GM23338 (cell line): ENCODE results near the gene R3HDM2. TPM values are rescaled to one million over a fixed set of nuclear protein-coding genes. Genes with fewer than 3 reads are reported as not detected.
A peak's percentile ranks its signal among the peaks of the same experiment; 100 is the strongest.

Experiments
- ATAC-seq: fragments of 200-7000 bp; cut with Tn5 transposase; 3 replicates; pipeline ENCODE4 v1.9.1; 2020
- DNase-seq: peaks from one replicate; pipeline ENCODE4 v3.0.0-alpha.2; 2015; ENCODE audit warnings: low spot score
- H2AFZ ChIP-seq: fragments of 200-600 bp; sonication (generic); 2 replicates; pipeline ENCODE4 v1.8.0; 2016; ENCODE audit warnings: antibody characterized with exemption, mild to moderate bottlenecking, moderate library complexity
- H3F3A ChIP-seq: fragments of 200-600 bp; sonication (generic); replicated peaks from 2 replicates; pipeline ENCODE4 v1.8.0; 2017; ENCODE audit warnings: antibody characterized with exemption, mixed run types, low read depth
- H3K27ac ChIP-seq: fragments of 200-600 bp; sonication (generic); 2 replicates; pipeline ENCODE4 v1.6.1; 2016; ENCODE audit warnings: low read depth
- H3K27me3 ChIP-seq: fragments of 200-600 bp; sonication (generic); 2 replicates; pipeline ENCODE4 v1.8.0; 2016; ENCODE audit warnings: mild to moderate bottlenecking, mixed run types, moderate library complexity; ENCODE audit not compliant: insufficient read depth
- H3K36me3 ChIP-seq: fragments of 200-600 bp; sonication (generic); 2 replicates; pipeline ENCODE4 v1.8.0; 2016; ENCODE audit warnings: mild to moderate bottlenecking; ENCODE audit not compliant: insufficient read depth
- H3K4me1 ChIP-seq: fragments of 200-600 bp; sonication (generic); 2 replicates; pipeline ENCODE4 v1.8.0; 2016; ENCODE audit warnings: mild to moderate bottlenecking, moderate library complexity; ENCODE audit not compliant: insufficient read depth
- H3K4me2 ChIP-seq: fragments of 200-600 bp; sonication (generic); 2 replicates; pipeline ENCODE4 v1.7.1; 2017; ENCODE audit warnings: mixed run types
- H3K4me3 ChIP-seq: fragments of 200-600 bp; sonication (generic); 2 replicates; pipeline ENCODE4 v1.6.1; 2016; ENCODE audit warnings: mixed run types
- H3K79me2 ChIP-seq: fragments of 200-600 bp; sonication (generic); replicated peaks from 2 replicates; pipeline ENCODE4 v1.8.0; 2017; ENCODE audit warnings: mild to moderate bottlenecking; ENCODE audit not compliant: insufficient read depth
- H3K9me2 ChIP-seq: fragments of 200-600 bp; sonication (generic); 2 replicates; pipeline ENCODE4 v1.8.0; 2017; ENCODE audit not compliant: insufficient read depth
- H4K20me1 ChIP-seq: fragments of 200-600 bp; sonication (generic); replicated peaks from 2 replicates; pipeline ENCODE4 v1.8.0; 2017; ENCODE audit warnings: mild to moderate bottlenecking; ENCODE audit not compliant: insufficient read depth
- H3K27ac Mint-ChIP-seq: 2 replicates; pipeline ENCODE4 v1.8.0; 2020; ENCODE audit warnings: inconsistent platforms, mild to moderate bottlenecking, moderate library complexity, mixed read lengths
- H3K27me3 Mint-ChIP-seq: 3 replicates; pipeline ENCODE4 v1.8.0; 2022; ENCODE audit warnings: low read depth, mild to moderate bottlenecking, moderate library complexity, mixed read lengths, inconsistent platforms; ENCODE audit not compliant: insufficient read depth, poor library complexity
- H3K36me3 Mint-ChIP-seq: 3 replicates; pipeline ENCODE4 v1.8.0; 2021; ENCODE audit warnings: low read depth, mild to moderate bottlenecking, inconsistent platforms, moderate library complexity, mixed read lengths
- H3K4me1 Mint-ChIP-seq: 3 replicates; pipeline ENCODE4 v1.8.0; 2020; ENCODE audit warnings: mild to moderate bottlenecking, inconsistent platforms, mixed read lengths
- H3K4me3 Mint-ChIP-seq: 3 replicates; pipeline ENCODE4 v1.8.0; 2021; ENCODE audit warnings: moderate library complexity, mild to moderate bottlenecking, inconsistent platforms, mixed read lengths
- H3K9me3 Mint-ChIP-seq: 3 replicates; pipeline ENCODE4 v1.8.0; 2020; ENCODE audit warnings: moderate library complexity, mild to moderate bottlenecking, inconsistent platforms, mixed read lengths
- CTCF ChIP-seq, 2 experiments: fragments of 200-600 bp in 1 of 2; sonication (generic) in 1 of 2; conservative IDR thresholded peaks; 2 replicates each; pipeline versions ENCODE4 v1.5.1 to v1.6.1; 2016 to 2017; ENCODE audit warnings: antibody characterized with exemption in 2 of 2, low read depth in 2 of 2, mild to moderate bottlenecking in 2 of 2, moderate library complexity in 1 of 2
- EZH2 ChIP-seq: fragments of 200-600 bp; sonication (generic); IDR thresholded peaks from one replicate; pipeline ENCODE4 v1.8.0; 2017; ENCODE audit warnings: antibody characterized with exemption, mild to moderate bottlenecking, low read depth; ENCODE audit not compliant: unreplicated experiment
- EZH2phosphoT487 ChIP-seq: fragments of 200-600 bp; sonication (generic); IDR thresholded peaks from one replicate; pipeline ENCODE4 v1.8.1; 2018; ENCODE audit warnings: antibody characterized with exemption; ENCODE audit not compliant: unreplicated experiment
- REST ChIP-seq: IDR thresholded peaks from one replicate; pipeline ENCODE4 v1.6.1; 2018; ENCODE audit warnings: antibody characterized with exemption; ENCODE audit not compliant: unreplicated experiment
- ZNF114 ChIP-seq: fragments of 250-450 bp; sonication (Bioruptor Pico); IDR thresholded peaks from 2 replicates; pipeline ENCODE4 v1.5.0; 2020; ENCODE audit warnings: mild to moderate bottlenecking, moderate library complexity
- ZNF331 ChIP-seq: fragments of 250-450 bp; sonication (Bioruptor Pico); IDR thresholded peaks from 2 replicates; pipeline ENCODE4 v1.5.0; 2020; ENCODE audit warnings: low read depth, mild to moderate bottlenecking, moderate library complexity
- ZNF462 ChIP-seq: fragments of 250-450 bp; sonication (Bioruptor Pico); IDR thresholded peaks from 2 replicates; pipeline ENCODE4 v1.5.0; 2020; ENCODE audit warnings: mild to moderate bottlenecking, moderate library complexity
- polyA plus RNA-seq: library from polyadenylated mRNA; unstranded; fragments of >200 nt; fragmentation: Nextera tagmentation; extraction: Ambion mirVana; gene quantifications from 2 replicates; pipeline ENCODE4 v1.2.1, GENCODE V29; 2016
- total RNA-seq: library from RNA; depleted of rRNA; stranded (reverse); fragments of >200 nt; shearing (Covaris generic); gene quantifications from 2 replicates; pipeline ENCODE4 v1.2.3, GENCODE V29; 2014

R3HDM2 gene
- total and polyA plus RNA-seq, 2 experiments from 2014 or later: 9.6 to 19.6 TPM

GRCh38 chr12:57477710-57478681 is 47.2 kb upstream of the R3HDM2 start:
- peak overlapping the region; percentile 98 for H3K4me2 ChIP-seq
- Mint-ChIP-seq H3K27ac (no peak overlapping the region), H3K4me3 (no peak overlapping the region; the same call in 2 of the 3 replicates), H3K4me1 (peaks cover 51% of the 10 kb centered on the region), H3K9me3 (no peaks in the 10 kb centered on the region; the same call in 2 of the 3 replicates), H3K27me3 (peaks cover 54% of the 10 kb centered on the region), H3K36me3 (peaks cover 8% of the 10 kb centered on the region; the same call in 1 of the 3 replicates)
- H3K27ac ChIP-seq: no peak overlapping the region
- peaks cover 45% of the 10 kb centered on the region for H3K27me3 ChIP-seq
- no peak overlapping the region for H3K4me3 ChIP-seq
- ATAC-seq: no peak
- TF ChIP-seq REST (no peak), EZH2 (no peak), ZNF114 (no peak), CTCF (conservative IDR thresholded peaks at IDR 0.05; ENCODE audit: low read depth in 2 of 2) (no peak), ZNF331 (no peak), ZNF462 (CRISPR knock-in tag) (no peak), EZH2phosphoT487 (no peak)
- DNase-seq: no peak
- no peaks in the 10 kb centered on the region for H3K9me2 ChIP-seq
- no peaks in the 10 kb centered on the region for H3K36me3 ChIP-seq
- H2AFZ ChIP-seq: peak overlapping the region; percentile 52
- H3F3A ChIP-seq: peaks cover 9% of the 10 kb centered on the region
- H4K20me1 ChIP-seq: no peaks in the 10 kb centered on the region
- H3K79me2 ChIP-seq: no peaks in the 10 kb centered on the region
- peaks cover 44% of the 10 kb centered on the region for H3K4me1 ChIP-seq
